Endothelial cell of umbilical vein (primary cell): Measurements from ENCODE around the gene ERBB3. TPM values are rescaled to one million over a fixed set of nuclear protein-coding genes. Genes with fewer than 3 reads are reported as not detected.

ENCODE experiments used
- BruUV-seq: library from RNA; stranded (reverse); fragments of 400-500 nt; replicated peaks from 2 replicates; lab custom pipeline; 2021; lab: Mats Ljungman, UMichigan
- CTCF ChIA-PET: fragments of 300-600, 350-600 bp; sonication (Branson Sonifier 250); formaldehyde crosslinking; loops from one replicate; lab custom pipeline; 2021; ENCODE audit warnings: antibody characterized with exemption, inconsistent platforms; lab: Charles Lee
- POLR2A ChIA-PET: fragments of 300-600, 350-600 bp; sonication (Branson Sonifier 250); formaldehyde crosslinking; loops from one replicate; lab custom pipeline; 2021; ENCODE audit warnings: antibody characterized with exemption, inconsistent platforms; lab: Charles Lee
- DNase-seq: peaks from one replicate; pipeline ENCODE4 v3.0.0-alpha.2; 2011; ENCODE audit warnings: low read depth, low spot score
- FAIRE-seq: peaks from 2 replicates; lab custom pipeline; 2011; peaks lifted over from hg19 to GRCh38; lab: Jason Lieb, UNC
- H2AFZ ChIP-seq: 2 replicates; pipeline ENCODE4 v1.6.0; 2012; ENCODE audit warnings: low read depth, low read length, control low read depth, inconsistent platforms
- H3K27ac ChIP-seq: 2 replicates; pipeline ENCODE4 v1.5.1; 2011; ENCODE audit warnings: low read depth, mild to moderate bottlenecking, control low read depth, low read length, moderate library complexity; ENCODE audit not compliant: insufficient read depth
- H3K27me3 ChIP-seq, 2 experiments: 2 replicates each; pipeline versions ENCODE4 v1.6.0 to v1.6.1; 2011; ENCODE audit warnings: low read length in 2 of 2, mixed read lengths in 1 of 2; ENCODE audit not compliant: control insufficient read depth in 2 of 2, insufficient read depth in 2 of 2
- H3K36me3 ChIP-seq, 2 experiments: 2 replicates in 1 of 2; 3 replicates in 1 of 2; pipeline ENCODE4 v1.5.1; 2011; ENCODE audit warnings: low read length in 2 of 2, mild to moderate bottlenecking in 1 of 2, moderate library complexity in 1 of 2; ENCODE audit not compliant: control insufficient read depth in 2 of 2, insufficient read depth in 2 of 2; ENCODE audit errors: extremely low read depth in 1 of 2
- H3K4me1 ChIP-seq: 3 replicates; pipeline ENCODE4 v1.5.1; 2011; ENCODE audit warnings: mild to moderate bottlenecking, low read length; ENCODE audit not compliant: control insufficient read depth, insufficient read depth; ENCODE audit errors: extremely low read depth
- H3K4me2 ChIP-seq: 2 replicates; pipeline ENCODE4 v1.6.1; 2011; ENCODE audit warnings: low read length, control low read depth, mixed read lengths; ENCODE audit not compliant: insufficient read depth
- H3K4me3 ChIP-seq, 3 experiments: fragments of 200-600 bp in 1 of 3; sonication (generic), shearing (Covaris generic) in 1 of 3; replicated peaks in 1 of 3; 2 replicates each; pipeline ENCODE4 v1.5.1; 2011 to 2016; ENCODE audit warnings: control low read depth in 3 of 3, low read length in 3 of 3, mild to moderate bottlenecking in 2 of 3, inconsistent platforms in 1 of 3, low read depth in 1 of 3, moderate library complexity in 1 of 3; ENCODE audit not compliant: insufficient read depth in 1 of 3
- H3K79me2 ChIP-seq: 2 replicates; pipeline ENCODE4 v1.6.0; 2012; ENCODE audit warnings: low read length, inconsistent platforms; ENCODE audit not compliant: control insufficient read depth, insufficient read depth
- H3K9ac ChIP-seq: replicated peaks from 2 replicates; pipeline ENCODE3; 2011; ENCODE audit warnings: low read length, control low read depth; ENCODE audit not compliant: insufficient read depth; ENCODE audit errors: extremely low read depth
- H3K9me1 ChIP-seq: replicated peaks from 3 replicates; pipeline ENCODE4 v1.6.0; 2011; ENCODE audit warnings: mild to moderate bottlenecking, low read length; ENCODE audit not compliant: control insufficient read depth, insufficient read depth; ENCODE audit errors: extremely low read depth
- H3K9me3 ChIP-seq: replicated peaks from 2 replicates; pipeline ENCODE4 v1.5.1; 2012; ENCODE audit warnings: low read length, inconsistent platforms; ENCODE audit not compliant: control insufficient read depth, insufficient read depth
- H4K20me1 ChIP-seq: replicated peaks from 2 replicates; pipeline ENCODE3; 2011; ENCODE audit warnings: mild to moderate bottlenecking, low read length; ENCODE audit not compliant: control insufficient read depth, insufficient read depth; ENCODE audit errors: extremely low read depth
- EZH2 ChIP-seq: IDR thresholded peaks from 2 replicates; pipeline ENCODE4 v1.6.1; 2012; ENCODE audit warnings: borderline replicate concordance, low read depth, mild to moderate bottlenecking, moderate library complexity, low read length, inconsistent platforms; ENCODE audit not compliant: severe bottlenecking
- FOS ChIP-seq: IDR thresholded peaks from 2 replicates; pipeline ENCODE4 v1.6.1; 2011; ENCODE audit warnings: mild to moderate bottlenecking, low read length, moderate library complexity, borderline replicate concordance; ENCODE audit not compliant: insufficient read depth
- GATA2 ChIP-seq: IDR thresholded peaks from 2 replicates; pipeline ENCODE4 v1.7.0; 2011; ENCODE audit warnings: low read depth, mild to moderate bottlenecking, moderate library complexity, mixed read lengths, low read length; ENCODE audit not compliant: insufficient read length, insufficient read depth
- JUN ChIP-seq: IDR thresholded peaks from 2 replicates; pipeline ENCODE4 v1.6.1; 2011; ENCODE audit warnings: borderline replicate concordance, low read depth; ENCODE audit not compliant: insufficient read length, insufficient read depth
- dilution Hi-C: fragments of 300-500 bp; cut with MboI; formaldehyde crosslinking; loops from one replicate; pipeline ENCODE4 v1.15.0; 2019; ENCODE audit warnings: low sequenced_read_pairs; ENCODE audit not compliant: extremely low pct_ligation_motif_present
- intact Hi-C: fragments of 100-400 bp; cut with micrococcal nuclease; formaldehyde crosslinking; loops from one replicate; pipeline ENCODE4 v1.10.0; 2022
- polyA plus RNA-seq, 4 experiments: library from polyadenylated mRNA; depleted of rRNA in 3 of 4; stranded (reverse) in 3 of 4; unstranded in 1 of 4; fragments of >200 nt; gene quantifications; 2 replicates each; pipeline versions ENCODE4 v1.2.1 to v1.2.3, GENCODE V29; 2011 to 2012; ENCODE audit warnings: missing spikeins in 1 of 4
- total RNA-seq: library from RNA; stranded (reverse); gene quantifications from 2 replicates; pipeline ENCODE4 v1.2.3, GENCODE V29; 2021
- TF ChIP-seq, protein P1 (sequence below), 2 donors: IDR thresholded peaks; 1 replicate in 1 of 2; 2 replicates in 1 of 2; pipeline ENCODE4 v1.5.1; 2011; ENCODE audit warnings: low read length in 2 of 2, mild to moderate bottlenecking in 2 of 2, moderate library complexity in 2 of 2, control low read depth in 1 of 2, inconsistent platforms in 1 of 2, low read depth in 1 of 2; ENCODE audit not compliant: insufficient read depth in 1 of 2; ENCODE audit errors: extremely low read depth in 1 of 2

The ERBB3 gene
- total and polyA plus RNA-seq, 2 donors (not counting 3 experiments of a cell fraction or from before 2014, with no cell fraction given) = 0.11 to 1.5 TPM

- dilution Hi-C loops (no loop called here), intact Hi-C loops (no loop called here)
- H3K27ac ChIP-seq = no peak overlapping the region
- no peak overlapping the region for H3K4me2 ChIP-seq
- ChIA-PET POLR2A (interaction anchor here (0.6 kb wide), 2 partner anchors 86 to 324 kb away, joined by 3 read pairs; no protein-coding TSS in a partner anchor), CTCF (interaction anchor here (0.7 kb wide), 1 partner anchor 372 kb away, joined by 3 read pairs; no protein-coding TSS in a partner anchor)
- FAIRE-seq = no peak
- no peaks in the 10 kb centered on the region for H3K9me1 ChIP-seq
- no peaks in the 10 kb centered on the region for H3K9me3 ChIP-seq
- no peaks in the 10 kb centered on the region for H4K20me1 ChIP-seq
- H3K36me3 ChIP-seq = peaks cover 26% of the 10 kb centered on the region in 2 experiments
- H3K9ac ChIP-seq = no peak overlapping the region
- H2AFZ ChIP-seq = no peak overlapping the region
- no TSS peak for BruUV-seq
- H3K79me2 ChIP-seq = peaks cover 24% of the 10 kb centered on the region
- no peaks in the 10 kb centered on the region for H3K27me3 ChIP-seq
- no peak for DNase-seq
- peaks cover 12% of the 10 kb centered on the region for H3K4me1 ChIP-seq
- H3K4me3 ChIP-seq = no peak overlapping the region
- TF ChIP-seq JUN = no peak
- TF ChIP-seq, protein P1, sequence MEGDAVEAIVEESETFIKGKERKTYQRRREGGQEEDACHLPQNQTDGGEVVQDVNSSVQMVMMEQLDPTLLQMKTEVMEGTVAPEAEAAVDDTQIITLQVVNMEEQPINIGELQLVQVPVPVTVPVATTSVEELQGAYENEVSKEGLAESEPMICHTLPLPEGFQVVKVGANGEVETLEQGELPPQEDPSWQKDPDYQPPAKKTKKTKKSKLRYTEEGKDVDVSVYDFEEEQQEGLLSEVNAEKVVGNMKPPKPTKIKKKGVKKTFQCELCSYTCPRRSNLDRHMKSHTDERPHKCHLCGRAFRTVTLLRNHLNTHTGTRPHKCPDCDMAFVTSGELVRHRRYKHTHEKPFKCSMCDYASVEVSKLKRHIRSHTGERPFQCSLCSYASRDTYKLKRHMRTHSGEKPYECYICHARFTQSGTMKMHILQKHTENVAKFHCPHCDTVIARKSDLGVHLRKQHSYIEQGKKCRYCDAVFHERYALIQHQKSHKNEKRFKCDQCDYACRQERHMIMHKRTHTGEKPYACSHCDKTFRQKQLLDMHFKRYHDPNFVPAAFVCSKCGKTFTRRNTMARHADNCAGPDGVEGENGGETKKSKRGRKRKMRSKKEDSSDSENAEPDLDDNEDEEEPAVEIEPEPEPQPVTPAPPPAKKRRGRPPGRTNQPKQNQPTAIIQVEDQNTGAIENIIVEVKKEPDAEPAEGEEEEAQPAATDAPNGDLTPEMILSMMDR (IDR thresholded peaks at IDR 0.05; ENCODE audit: extremely low read depth in 1 of 2, insufficient read depth in 1 of 2, low read depth in 1 of 2, low read length in 2 of 2) = no peak
Observed at GRCh38 chr12:56110571-56110970, 30.6 kb downstream of the ERBB3 start.

DNA sequence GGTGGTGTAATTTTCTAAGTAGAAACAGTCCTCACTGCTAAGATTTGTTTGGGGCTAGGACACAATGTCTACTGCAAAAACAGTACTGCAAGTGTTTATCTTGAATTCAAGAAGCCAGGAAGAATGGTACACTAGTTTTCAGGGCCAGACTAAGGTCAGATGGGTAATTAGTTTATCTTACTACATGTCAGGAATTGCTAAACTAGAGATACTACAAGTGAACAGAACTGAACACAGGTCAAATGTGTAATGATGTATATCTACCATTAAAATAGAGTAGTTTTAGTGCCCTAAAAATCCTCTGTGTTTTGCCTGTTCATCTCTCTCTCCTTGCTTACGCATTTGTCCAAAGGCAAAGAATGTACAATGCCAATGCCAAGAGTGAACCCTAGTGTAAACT lies 34.1 kb downstream of the ERBB3 start:
- peaks cover 11% of the 10 kb centered on the region for H3K4me1 ChIP-seq
- no peak overlapping the region for H2AFZ ChIP-seq
- intact Hi-C loops = no loop called here
- TF ChIP-seq EZH2 = no peak
- TF ChIP-seq FOS = no peak
- TF ChIP-seq JUN = no peak
- TF ChIP-seq, protein P1 (IDR thresholded peaks at IDR 0.05; ENCODE audit: extremely low read depth in 1 of 2, insufficient read depth in 1 of 2, low read depth in 1 of 2, low read length in 2 of 2) = no peak
- no peak for TF ChIP-seq GATA2
- DNase-seq (no peak), FAIRE-seq (no peak)
- H3K79me2 ChIP-seq = peaks cover 15% of the 10 kb centered on the region
- H3K9me3 ChIP-seq = no peaks in the 10 kb centered on the region
- H3K4me2 ChIP-seq = no peak overlapping the region
- ChIA-PET CTCF (interaction anchor here (1.1 to 1.2 kb wide), 2 partner anchors 10 to 35 kb away, joined by 3 read pairs; partner anchors contain the start of gene PA2G4), POLR2A (no interaction called here)
- H3K9me1 ChIP-seq = no peaks in the 10 kb centered on the region
- H3K27me3 ChIP-seq = no peaks in the 10 kb centered on the region
- H3K36me3 ChIP-seq = peaks cover 17 to 19% of the 10 kb centered on the region in 2 experiments
- no TSS peak for BruUV-seq
- H3K27ac ChIP-seq = no peak overlapping the region
- dilution Hi-C loops = no loop called here
- no peaks in the 10 kb centered on the region for H4K20me1 ChIP-seq
- H3K9ac ChIP-seq = no peak overlapping the region
- no peak overlapping the region for H3K4me3 ChIP-seq
